A549 treated with RU486 at 1 μM for 4 hours (cell line): Measurements from ENCODE around the gene GSTK1. TPM values are rescaled to one million over a fixed set of nuclear protein-coding genes. Genes with fewer than 3 reads are reported as not detected.

ENCODE experiments used
- total RNA-seq: library from RNA; stranded (reverse); fragments of 200-300 nt; extraction: Qiagen RNA extraction; gene quantifications from 5 replicates; pipeline ENCODE4 v1.2.3, GENCODE V29; 2022; ENCODE audit warnings: low read depth

GSTK1 gene
- total RNA-seq = 111 to 134 TPM (median 116 TPM) in 5 replicates

DNA sequence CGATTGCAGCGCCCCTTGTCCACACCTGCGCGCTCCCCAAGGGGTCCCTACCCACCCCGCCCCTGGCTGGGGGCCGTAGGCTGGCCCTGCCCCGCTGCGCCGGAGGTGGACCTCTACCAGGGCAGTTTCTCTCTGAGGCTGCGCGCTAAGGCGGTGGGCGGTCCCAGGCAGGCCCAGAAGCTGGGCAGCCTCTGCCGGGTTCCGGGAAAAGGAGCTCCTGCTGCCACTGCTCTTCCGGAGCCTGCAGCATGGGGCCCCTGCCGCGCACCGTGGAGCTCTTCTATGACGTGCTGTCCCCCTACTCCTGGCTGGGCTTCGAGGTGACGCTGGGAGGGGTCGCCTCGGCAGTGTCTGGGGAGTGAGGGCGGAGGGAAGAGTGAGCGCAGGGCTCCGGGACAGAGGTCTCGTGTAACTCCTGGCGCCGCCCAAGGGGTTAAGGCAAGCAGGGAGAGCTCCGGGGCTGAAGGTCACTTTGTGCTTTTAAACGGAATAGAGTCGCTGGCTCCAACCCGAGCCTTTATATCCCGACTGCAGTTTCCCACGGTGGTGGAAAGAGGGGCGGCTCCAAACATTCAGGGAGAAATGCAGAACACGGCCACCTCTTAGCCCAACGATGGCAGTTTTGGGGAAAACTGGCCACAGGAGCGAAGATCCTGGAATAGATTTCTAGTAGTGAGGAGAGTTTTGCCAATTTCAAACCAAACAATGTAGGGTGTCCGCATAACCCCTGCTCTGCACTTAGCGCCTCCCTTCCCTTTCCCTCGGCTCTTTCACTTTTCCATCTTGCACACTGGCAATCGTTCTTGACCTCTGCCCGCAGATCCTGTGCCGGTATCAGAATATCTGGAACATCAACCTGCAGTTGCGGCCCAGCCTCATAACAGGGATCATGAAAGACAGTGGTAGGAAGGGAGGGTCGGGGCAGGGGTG lies at the start of gene GSTK1:
GSTK1 (plus strand) TSS at position 176 of the 930 bp plus-strand sequence; CDS start at position 249, 73 bp downstream.

DNA sequence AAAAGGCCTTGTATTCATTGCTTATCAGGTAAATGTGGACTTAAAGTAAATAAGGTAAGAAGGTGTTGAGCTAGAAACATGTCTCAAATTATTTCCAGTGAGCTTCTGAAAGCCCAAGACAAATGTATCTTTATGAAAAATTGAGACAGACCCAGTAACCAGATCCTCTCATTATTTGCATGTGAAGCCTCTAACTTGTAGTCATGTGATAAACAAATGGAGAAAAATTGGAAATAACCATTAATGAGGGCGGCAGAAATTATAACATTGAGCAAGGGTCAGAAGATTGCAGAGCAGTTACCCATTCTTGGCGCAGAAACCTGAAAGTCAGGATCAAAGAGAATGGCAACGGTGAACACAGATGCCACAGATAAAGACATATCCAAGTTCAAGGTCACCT lies 41.5 kb upstream of the GSTK1 start, which contains the start of gene TAS2R40:
TAS2R40 (plus strand) TSS at position 301 of the 400 bp plus-strand sequence; CDS start at position 343, 42 bp downstream.

DNA sequence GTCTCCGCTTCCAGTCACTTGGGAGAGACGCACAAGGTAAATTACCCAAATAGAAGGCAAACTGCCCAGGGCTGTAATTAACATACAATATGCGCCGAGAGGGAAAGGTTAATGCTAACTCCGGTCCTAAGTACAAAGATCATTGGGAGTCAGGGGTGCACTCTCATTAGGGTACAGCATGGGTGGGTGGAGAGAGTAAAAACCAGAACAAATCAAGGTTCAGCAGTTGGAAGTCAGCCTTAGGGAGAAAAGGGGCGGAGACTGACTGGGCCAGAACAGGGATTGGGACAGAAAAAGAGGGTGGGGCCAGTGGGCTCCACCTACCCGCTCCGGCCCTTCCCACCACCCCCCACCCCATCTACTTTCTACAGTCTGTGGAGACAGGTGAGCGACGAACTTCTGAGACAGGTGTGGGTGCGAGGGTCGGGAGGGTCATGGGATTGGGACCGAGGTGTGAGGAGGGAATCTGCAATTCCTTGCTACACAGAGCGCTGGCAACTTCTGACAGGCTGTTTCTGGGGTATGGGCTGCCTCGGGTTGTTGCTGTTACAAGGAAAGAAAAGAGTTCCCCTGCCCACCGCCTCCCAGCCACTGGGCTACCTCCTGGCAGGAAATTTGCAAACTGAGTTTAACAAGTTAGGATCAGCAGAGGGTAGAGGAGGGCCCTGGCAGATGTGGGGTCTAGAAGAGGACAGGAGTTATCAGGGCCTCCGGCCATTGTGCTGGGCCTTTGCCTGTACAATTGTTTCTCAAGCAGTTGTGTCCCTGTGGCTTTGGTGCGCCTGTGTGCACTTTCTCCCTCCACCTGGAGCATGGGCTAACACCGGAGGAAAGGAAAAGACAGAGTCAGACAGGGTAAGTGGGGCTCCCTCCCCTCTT lies 21.6 kb downstream of the GSTK1 start, which contains the start of gene TMEM139:
TMEM139 (plus strand) TSS at position 368 of the 879 bp plus-strand sequence. CDS start 1,000 bp downstream, outside the sequence.

DNA sequence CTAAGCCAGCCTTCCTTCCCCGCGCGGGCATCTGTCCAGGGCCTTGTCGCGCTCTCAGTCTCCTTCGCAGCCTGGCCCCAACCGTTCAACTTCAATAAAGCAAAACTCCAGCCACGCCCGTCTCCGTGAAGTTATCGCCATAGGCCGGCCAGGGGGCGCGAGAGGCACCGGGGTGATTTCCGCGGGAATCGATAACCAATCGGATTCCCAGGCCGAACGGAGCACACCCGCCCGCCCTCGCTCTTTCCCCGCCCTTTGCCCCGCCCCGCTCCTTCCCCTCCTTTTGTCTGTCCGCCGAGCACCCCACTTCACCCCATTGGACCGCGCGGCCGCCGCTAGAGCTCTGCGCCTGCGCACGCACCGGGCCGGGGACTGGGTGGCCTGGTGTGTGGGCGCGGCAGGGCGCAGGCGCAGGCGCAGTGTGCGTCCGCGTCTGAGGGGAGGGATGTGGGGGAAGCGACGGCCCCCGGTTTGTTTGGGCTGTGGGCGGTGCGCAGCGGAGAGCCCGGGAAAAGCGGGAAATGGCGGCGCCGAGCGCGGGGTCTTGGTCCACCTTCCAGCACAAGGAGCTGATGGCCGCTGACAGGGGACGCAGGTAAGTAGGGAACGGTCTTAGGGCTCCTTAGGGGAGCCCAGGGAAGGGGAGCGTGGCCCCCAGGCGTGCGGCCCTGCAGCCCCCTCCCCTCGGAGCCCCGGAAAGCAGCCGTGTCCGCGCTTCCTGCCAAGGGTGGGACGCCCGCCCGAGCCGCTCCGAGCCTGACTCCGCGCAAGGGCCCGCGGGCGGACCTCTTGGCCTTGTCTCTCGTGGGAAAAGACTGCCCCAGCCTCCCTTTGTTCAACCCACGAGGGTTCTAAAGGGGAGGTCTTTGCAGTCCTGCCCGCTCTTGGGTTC lies 24.9 kb downstream of the GSTK1 start, which contains the start of gene CASP2:
CASP2 (plus strand) TSS at position 417 of the 892 bp plus-strand sequence; CDS start at position 522, 105 bp downstream.

DNA sequence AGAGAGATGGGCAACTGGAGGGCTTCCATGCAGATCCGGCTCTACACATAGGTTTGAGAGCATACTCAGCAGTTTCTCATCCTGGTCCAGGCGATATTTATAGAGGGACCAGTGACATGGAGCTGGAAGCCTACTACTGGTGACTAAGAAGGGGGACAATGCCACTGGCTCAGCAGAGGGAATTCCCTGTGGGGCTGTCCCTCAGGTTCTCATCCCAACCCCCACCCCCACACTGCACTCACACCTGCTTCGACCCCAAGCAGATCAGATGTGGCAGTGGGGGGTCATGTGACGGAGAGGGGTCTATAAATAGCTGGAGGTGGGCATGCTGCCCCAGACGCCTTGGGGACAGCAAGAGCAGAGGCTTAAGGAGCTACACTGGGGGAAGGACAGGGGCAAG lies 52.5 kb downstream of the GSTK1 start, which contains the start of gene CLCN1:
CLCN1 (plus strand) TSS at position 336 of the 400 bp plus-strand sequence. CDS start 102 bp downstream, outside the sequence.

Other genes with a start within 250 kb of the GSTK1 start
- gene OR9A2, start 236.3 kb upstream of the GSTK1 start, total RNA-seq = not detected in 5 replicates
- gene OR6V1, start 211.1 kb upstream of the GSTK1 start, total RNA-seq = not detected in 5 replicates
- 0.28 TPM in 1 of 5 replicates, not detected in the others for gene PIP, start 131.4 kb upstream of the GSTK1 start, total RNA-seq
- gene TAS2R39, start 80.0 kb upstream of the GSTK1 start, total RNA-seq = not detected in 5 replicates
- gene TAS2R40, start 41.4 kb upstream of the GSTK1 start, total RNA-seq = not detected in 5 replicates
- gene TMEM139, start 21.5 kb downstream of the GSTK1 start, total RNA-seq = 0.85 to 1.7 TPM (median 1.4 TPM) in 5 replicates
- 17.1 to 23.9 TPM (median 20.9 TPM) in 5 replicates for gene CASP2, start 24.9 kb downstream of the GSTK1 start, total RNA-seq
- 0.06 to 0.11 TPM in 2 of 5 replicates, not detected in the others for gene CLCN1, start 52.7 kb downstream of the GSTK1 start, total RNA-seq
- 0.33 to 0.71 TPM (median 0.46 TPM) in 5 replicates for gene FAM131B, start 99.3 kb downstream of the GSTK1 start, total RNA-seq
- 142 to 207 TPM (median 178 TPM) in 5 replicates for gene ZYX, start 117.9 kb downstream of the GSTK1 start, total RNA-seq
- gene EPHA1, start 145.4 kb downstream of the GSTK1 start, total RNA-seq = not detected in 5 replicates
- not detected in 5 replicates for gene TAS2R60, start 180.0 kb downstream of the GSTK1 start, total RNA-seq
- not detected in 5 replicates for gene TAS2R41, start 214.4 kb downstream of the GSTK1 start, total RNA-seq